Right lobe of liver (tissue), 6 donors: ENCODE data around the gene APC2. TPM values are rescaled to one million over a fixed set of nuclear protein-coding genes. Genes with fewer than 3 reads are reported as not detected.
A peak's percentile ranks its signal among the peaks of the same experiment; 100 is the strongest.

Experiments
- ATAC-seq, 4 donors: fragments of 200-7000 bp; cut with Tn5 transposase; one replicate each; pipeline ENCODE4 v1.9.1; 2020; ENCODE audit warnings: mild to moderate bottlenecking in 4 of 4, moderate library complexity in 4 of 4
- DNase-seq, 3 donors: peaks; one replicate each; pipeline ENCODE4 v3.0.0-alpha.2; 2020
- H3K27ac ChIP-seq, 3 donors: fragments of 200-600 bp; one replicate each; pipeline ENCODE4 v1.8.0; 2022
- H3K27me3 ChIP-seq, 2 donors: fragments of 200-600 bp; one replicate each; pipeline ENCODE4 v1.8.0; 2022
- H3K36me3 ChIP-seq, 4 donors: fragments of 200-600 bp; sonication (generic) in 1 of 4; one replicate each; pipeline versions ENCODE4 v1.5.1 to v1.8.0; 2017 to 2022; ENCODE audit warnings: control low read depth in 1 of 4
- H3K4me1 ChIP-seq, 4 donors: fragments of 200-600 bp; sonication (generic) in 1 of 4; one replicate each; pipeline versions ENCODE4 v1.5.1 to v1.8.0; 2017 to 2022; ENCODE audit warnings: control low read depth in 1 of 4
- H3K4me3 ChIP-seq, 3 donors: fragments of 200-600 bp; one replicate each; pipeline ENCODE4 v1.8.0; 2022
- H3K9me3 ChIP-seq, 4 donors: fragments of 200-600 bp; sonication (generic) in 1 of 4; one replicate each; pipeline versions ENCODE4 v1.5.1 to v1.8.0; 2017 to 2022; ENCODE audit warnings: control low read depth in 1 of 4
- CTCF ChIP-seq, 4 donors: fragments of 200-600 bp in 3 of 4; fragments of 450-650 bp in 1 of 4; IDR thresholded peaks; one replicate each; pipeline versions ENCODE4 v1.5.1 to v1.8.0; 2016 to 2022; ENCODE audit warnings: antibody characterized with exemption in 4 of 4, mild to moderate bottlenecking in 2 of 4
- POLR2A ChIP-seq: fragments of 450-650 bp; IDR thresholded peaks from one replicate; pipeline ENCODE4 v1.6.1; 2017; ENCODE audit warnings: antibody characterized with exemption, mild to moderate bottlenecking
- WGBS: methylation state at CpG from one replicate; pipeline ENCODE4 v1.1.6; 2018; ENCODE audit warnings: low coverage, low lambda C conversion rate; ENCODE audit not compliant: insufficient coverage; ENCODE audit errors: missing lambda C conversion rate; 5-methylcytosine and 5-hydroxymethylcytosine counted together
- intact Hi-C, 2 donors: fragments of 100-400 bp; cut with DNase I; formaldehyde crosslinking; loops; one replicate each; pipeline versions ENCODE4 v1.11.2 to v1.14.1; 2022
- total RNA-seq, 6 experiments: library from RNA; depleted of rRNA in 2 of 6; stranded (reverse); fragments of >200 nt in 2 of 6; fragmentation: NEBNext Ultra II Directional in 3 of 6; extraction: Animal tissue kit (Norgen Biotek cat#: 25700) in 3 of 6; gene quantifications; one replicate each; pipeline versions ENCODE4 v1.1.0 to v1.2.4, GENCODE V29; 2016 to 2023
- donor health status: DM: no; HTN: yes; CAD: no.
- donor health status: DM: no; HTN: no; CAD: no.
- donor health status: DM: no; HTN: no; CAD: no.
- donor health status: DM: no; HTN: yes; CAD: no.
- donor health status: DM: no; HTN: yes; CAD: no.

APC2 gene
- total RNA-seq, 6 experiments from 2014 or later, result 0.06 to 0.13 (median 0.06) TPM; not detected in 3

DNA sequence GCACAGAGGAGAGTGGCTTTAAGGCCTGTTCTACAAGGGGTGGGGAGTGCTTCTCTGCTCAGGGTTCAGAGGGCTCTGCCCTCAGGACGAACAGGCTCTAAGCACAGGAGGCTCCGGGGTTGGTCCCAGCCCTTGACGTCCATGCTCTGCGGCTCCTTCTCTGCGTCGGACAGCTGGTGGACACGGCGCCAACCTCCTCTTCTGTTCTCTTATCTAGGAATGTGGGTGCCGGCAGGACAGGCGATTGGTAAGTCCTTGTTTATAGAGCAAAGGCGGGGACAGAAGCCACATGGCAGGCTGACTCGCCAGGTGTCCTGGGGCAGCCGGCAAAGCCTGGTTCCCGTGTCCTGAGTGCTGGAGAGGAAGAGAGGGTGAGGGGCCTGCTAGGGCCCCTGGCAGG is 20.2 kb upstream of the APC2 start:
- WGBS, result 55% methylated on average over 4 of the region's 14 CpGs
- Histone ChIP-seq H3K9me3 (no peaks in the 10 kb centered on the region), H3K27me3 (no peaks in the 10 kb centered on the region), H3K36me3 (peaks cover 0 to 51% (median 14%) of the 10 kb centered on the region in 4 donors), H3K4me1 (peaks cover 0 to 5% (median 5%) of the 10 kb centered on the region in 4 donors), H3K27ac (no peak overlapping the region), H3K4me3 (no peak overlapping the region)
- intact Hi-C loops, result no loop called here
- peak; percentile 10 to 69 (median 24) for ATAC-seq
- DNase-seq, result no peak
- TF ChIP-seq CTCF (IDR thresholded peaks at IDR 0.05), result no peak
- TF ChIP-seq POLR2A, result no peak

DNA sequence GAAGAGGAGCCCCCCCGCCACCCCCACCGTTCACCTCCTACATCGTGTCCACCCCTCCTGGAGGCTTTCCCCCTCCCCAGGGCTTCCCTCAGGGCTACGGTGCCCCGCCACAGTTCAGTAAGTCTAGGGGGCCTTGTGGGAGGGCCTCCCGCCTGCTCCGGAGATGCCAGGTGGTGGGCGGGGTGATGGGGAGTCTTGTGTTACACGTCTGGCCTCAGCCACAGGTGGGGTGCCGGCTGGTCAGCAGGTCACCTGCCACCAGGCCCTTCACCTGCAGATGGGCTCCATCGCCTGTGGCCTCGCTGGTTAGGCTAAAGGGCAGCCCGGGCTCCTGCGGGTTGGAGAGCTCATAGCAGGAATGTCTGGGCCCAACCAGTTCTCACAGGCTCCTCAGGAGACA is 19.7 kb upstream of the APC2 start:
- peaks cover 0 to 51% (median 12%) of the 10 kb centered on the region in 4 donors for H3K36me3 ChIP-seq
- H3K4me1 ChIP-seq, result peaks cover 0 to under 1% (median under 1%) of the 10 kb centered on the region in 4 donors
- intact Hi-C loops, result no loop called here
- no peak overlapping the region for H3K4me3 ChIP-seq
- H3K27ac ChIP-seq, result no peak overlapping the region
- H3K9me3 ChIP-seq, result no peaks in the 10 kb centered on the region
- TF ChIP-seq CTCF (IDR thresholded peaks at IDR 0.05), result no peak
- TF ChIP-seq POLR2A, result no peak
- DNase-seq, result no peak
- 93% methylated on average over 5 of the region's 14 CpGs for WGBS
- ATAC-seq, result no peak
- H3K27me3 ChIP-seq, result no peaks in the 10 kb centered on the region

- intact Hi-C loops, result no loop called here
- H3K36me3 ChIP-seq, result peaks cover 0 to 51% (median 12%) of the 10 kb centered on the region in 4 donors
- H3K9me3 ChIP-seq, result no peaks in the 10 kb centered on the region
- no peaks in the 10 kb centered on the region for H3K27me3 ChIP-seq
- H3K4me3 ChIP-seq, result no peak overlapping the region
- ATAC-seq (no peak), DNase-seq (no peak)
- no peak overlapping the region for H3K27ac ChIP-seq
- WGBS, result 60% methylated on average over 1 of the region's 24 CpGs
- no peaks in the 10 kb centered on the region for H3K4me1 ChIP-seq
- TF ChIP-seq POLR2A (no peak), CTCF (IDR thresholded peaks at IDR 0.05) (no peak)
These were observed 18.0 kb upstream of the APC2 start for GRCh38 chr19:1431759-1432506.

GRCh38 chr19:1432507-1432887 is 17.4 kb upstream of the APC2 start:
- TF ChIP-seq CTCF (IDR thresholded peaks at IDR 0.05), result no peak
- TF ChIP-seq POLR2A, result no peak
- no peak for DNase-seq
- Histone ChIP-seq H3K27ac (no peak overlapping the region), H3K36me3 (peaks cover 0 to 51% (median 12%) of the 10 kb centered on the region in 4 donors), H3K4me3 (no peak overlapping the region), H3K4me1 (no peaks in the 10 kb centered on the region), H3K27me3 (no peaks in the 10 kb centered on the region), H3K9me3 (no peaks in the 10 kb centered on the region)
- no CpG with 5 or more reads among the region's 16 CpGs for whole genome bisulfite sequencing
- no peak for ATAC-seq
- intact Hi-C loops, result no loop called here
